ENCODE results near the gene ANKRD11.

Gene ANKRD11

DNA sequence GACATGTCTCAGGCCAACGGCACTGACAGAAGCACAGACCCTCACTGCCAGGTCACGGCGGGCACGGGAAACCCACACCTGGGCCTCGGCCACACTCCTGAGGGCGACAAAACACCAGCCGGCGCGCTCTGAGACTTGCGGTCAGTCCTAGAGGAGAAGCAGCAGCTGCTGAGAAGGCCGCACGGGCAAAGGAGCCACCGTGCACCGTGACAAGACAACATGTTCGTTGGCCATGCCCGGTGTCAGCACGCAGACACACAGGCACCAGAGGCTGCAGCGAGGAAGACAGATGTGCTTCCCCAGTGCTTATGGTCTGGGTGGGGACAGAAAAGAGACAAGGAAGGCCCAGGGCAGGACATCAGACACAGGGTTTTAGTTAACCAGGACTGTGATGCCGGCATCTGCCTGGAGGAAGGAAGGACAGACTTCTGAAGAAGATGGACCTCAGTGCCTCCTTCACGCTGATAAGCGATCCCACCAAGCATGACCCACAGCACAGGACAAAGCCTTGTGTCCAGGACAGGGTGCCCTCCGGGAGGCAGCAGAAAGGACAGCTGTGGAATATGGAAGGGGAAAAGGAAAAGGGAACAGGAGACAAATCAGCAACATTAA is 84.0 kb downstream of the ANKRD11 start:
- Histone ChIP-seq H3K36me3 (ENCODE audit: low read length) (no peaks in the 10 kb centered on the region), H3K9me2 (replicated peaks; ENCODE audit: insufficient read depth, low read length) (no peaks in the 10 kb centered on the region), H3K9ac (ENCODE audit: low read length) (no peak overlapping the region), H2AFZ (ENCODE audit: low read depth, low read length, severe bottlenecking) (no peak overlapping the region), H4K20me1 (ENCODE audit: low read depth, low read length) (peaks cover 20% of the 10 kb centered on the region; the same call in 1 of the 2 replicates), H3K79me2 (ENCODE audit: insufficient read depth, low read length) (peaks cover 100% of the 10 kb centered on the region), H3F3A (ENCODE audit: insufficient read depth) (no peaks in the 10 kb centered on the region), H3K4me3 (ENCODE audit: insufficient read depth, low read length, poor library complexity, severe bottlenecking) (no peak overlapping the region), H3K4me2 (ENCODE audit: low read depth, low read length, poor library complexity, severe bottlenecking) (no peak overlapping the region), H3K9me3 (ENCODE audit: insufficient read depth, low read length) (no peaks in the 10 kb centered on the region), H3K27ac (ENCODE audit: low read depth, low read length) (no peak overlapping the region), H3K27me3 (ENCODE audit: low read length) (no peaks in the 10 kb centered on the region)
- no peak for TF ChIP-seq EZH2phosphoT487 (conservative IDR thresholded peaks at IDR 0.05; ENCODE audit: low read length)
- TF ChIP-seq, protein P1, sequence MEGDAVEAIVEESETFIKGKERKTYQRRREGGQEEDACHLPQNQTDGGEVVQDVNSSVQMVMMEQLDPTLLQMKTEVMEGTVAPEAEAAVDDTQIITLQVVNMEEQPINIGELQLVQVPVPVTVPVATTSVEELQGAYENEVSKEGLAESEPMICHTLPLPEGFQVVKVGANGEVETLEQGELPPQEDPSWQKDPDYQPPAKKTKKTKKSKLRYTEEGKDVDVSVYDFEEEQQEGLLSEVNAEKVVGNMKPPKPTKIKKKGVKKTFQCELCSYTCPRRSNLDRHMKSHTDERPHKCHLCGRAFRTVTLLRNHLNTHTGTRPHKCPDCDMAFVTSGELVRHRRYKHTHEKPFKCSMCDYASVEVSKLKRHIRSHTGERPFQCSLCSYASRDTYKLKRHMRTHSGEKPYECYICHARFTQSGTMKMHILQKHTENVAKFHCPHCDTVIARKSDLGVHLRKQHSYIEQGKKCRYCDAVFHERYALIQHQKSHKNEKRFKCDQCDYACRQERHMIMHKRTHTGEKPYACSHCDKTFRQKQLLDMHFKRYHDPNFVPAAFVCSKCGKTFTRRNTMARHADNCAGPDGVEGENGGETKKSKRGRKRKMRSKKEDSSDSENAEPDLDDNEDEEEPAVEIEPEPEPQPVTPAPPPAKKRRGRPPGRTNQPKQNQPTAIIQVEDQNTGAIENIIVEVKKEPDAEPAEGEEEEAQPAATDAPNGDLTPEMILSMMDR (IDR thresholded peaks at IDR 0.05; ENCODE audit: insufficient read depth, low read length, poor library complexity, severe bottlenecking): no peak

DNA sequence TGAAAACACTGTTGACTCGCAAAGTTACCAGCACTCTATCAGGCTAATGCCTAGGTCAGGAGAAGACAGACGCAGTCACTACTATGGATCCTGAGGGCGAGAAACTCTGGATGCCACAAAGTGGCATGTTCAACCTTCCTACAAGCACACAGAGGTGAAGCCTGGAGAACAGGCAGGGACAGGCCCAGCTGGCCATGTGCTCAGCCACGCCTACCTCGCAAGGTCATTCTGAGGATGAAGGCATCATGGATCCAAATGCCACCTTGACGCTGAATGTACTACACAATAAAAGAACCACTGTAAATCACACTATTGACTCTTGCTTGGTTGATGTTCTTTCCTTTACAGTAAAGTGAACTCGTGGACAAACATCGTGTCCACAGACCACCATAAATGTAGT is 85.8 kb downstream of the ANKRD11 start:
- H3K27ac ChIP-seq (ENCODE audit: low read depth, low read length): no peak overlapping the region
- peaks cover 20% of the 10 kb centered on the region; the same call in 1 of the 2 replicates for H4K20me1 ChIP-seq (ENCODE audit: low read depth, low read length)
- peaks cover 91% of the 10 kb centered on the region for H3K79me2 ChIP-seq (ENCODE audit: insufficient read depth, low read length)
- TF ChIP-seq, protein P1 (IDR thresholded peaks at IDR 0.05; ENCODE audit: insufficient read depth, low read length, poor library complexity, severe bottlenecking): no peak
- TF ChIP-seq EZH2phosphoT487 (conservative IDR thresholded peaks at IDR 0.05; ENCODE audit: low read length): no peak
- no peak overlapping the region for H2AFZ ChIP-seq (ENCODE audit: low read depth, low read length, severe bottlenecking)
- H3K9me3 ChIP-seq (ENCODE audit: insufficient read depth, low read length): no peaks in the 10 kb centered on the region
- H3K4me3 ChIP-seq (ENCODE audit: insufficient read depth, low read length, poor library complexity, severe bottlenecking): no peak overlapping the region
- no peaks in the 10 kb centered on the region for H3K27me3 ChIP-seq (ENCODE audit: low read length)
- H3K4me2 ChIP-seq (ENCODE audit: low read depth, low read length, poor library complexity, severe bottlenecking): no peak overlapping the region
- H3K9ac ChIP-seq (ENCODE audit: low read length): no peak overlapping the region
- H3K9me2 ChIP-seq (replicated peaks; ENCODE audit: insufficient read depth, low read length): no peaks in the 10 kb centered on the region
- H3K36me3 ChIP-seq (ENCODE audit: low read length): no peaks in the 10 kb centered on the region
- no peaks in the 10 kb centered on the region for H3F3A ChIP-seq (ENCODE audit: insufficient read depth)

DNA sequence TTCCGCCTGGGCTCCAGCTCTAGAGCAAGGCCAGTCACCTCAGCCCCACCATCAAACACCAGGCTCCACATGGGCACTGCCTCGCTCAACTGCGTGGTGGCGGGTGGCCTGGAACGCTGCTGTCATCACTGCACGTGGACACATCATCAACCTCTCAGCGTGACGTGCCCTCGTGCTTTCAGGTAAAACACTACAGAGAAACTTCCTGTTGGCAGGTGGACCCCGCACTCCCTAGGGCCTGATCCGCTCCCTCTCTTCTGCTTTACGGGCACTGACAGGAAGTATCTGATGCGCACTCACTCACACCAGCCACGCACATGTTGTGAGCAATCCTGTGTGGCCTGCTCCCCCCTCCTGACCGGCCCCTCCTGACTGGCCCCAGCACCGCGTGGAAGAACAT is 87.4 kb downstream of the ANKRD11 start:
- no peaks in the 10 kb centered on the region for H3K27me3 ChIP-seq (ENCODE audit: low read length)
- peaks cover 91% of the 10 kb centered on the region for H3K79me2 ChIP-seq (ENCODE audit: insufficient read depth, low read length)
- H3K36me3 ChIP-seq (ENCODE audit: low read length): no peaks in the 10 kb centered on the region
- H3F3A ChIP-seq (ENCODE audit: insufficient read depth): no peaks in the 10 kb centered on the region
- peaks cover 20% of the 10 kb centered on the region; the same call in 1 of the 2 replicates for H4K20me1 ChIP-seq (ENCODE audit: low read depth, low read length)
- no peak for TF ChIP-seq EZH2phosphoT487 (conservative IDR thresholded peaks at IDR 0.05; ENCODE audit: low read length)
- TF ChIP-seq, protein P1 (IDR thresholded peaks at IDR 0.05; ENCODE audit: insufficient read depth, low read length, poor library complexity, severe bottlenecking): no peak
- H3K27ac ChIP-seq (ENCODE audit: low read depth, low read length): no peak overlapping the region
- no peak overlapping the region for H3K4me3 ChIP-seq (ENCODE audit: insufficient read depth, low read length, poor library complexity, severe bottlenecking)
- H3K9me2 ChIP-seq (replicated peaks; ENCODE audit: insufficient read depth, low read length): no peaks in the 10 kb centered on the region
- no peak overlapping the region for H3K9ac ChIP-seq (ENCODE audit: low read length)
- H3K9me3 ChIP-seq (ENCODE audit: insufficient read depth, low read length): no peaks in the 10 kb centered on the region
- no peak overlapping the region for H2AFZ ChIP-seq (ENCODE audit: low read depth, low read length, severe bottlenecking)
- no peak overlapping the region for H3K4me2 ChIP-seq (ENCODE audit: low read depth, low read length, poor library complexity, severe bottlenecking)

Data from SU-DHL-6 (cell line).